Measurements from ENCODE around the gene SHMT1.
"Not testable (repeated sequence)": the region's sequence is repeated elsewhere in the genome, so short reads cannot be mapped to it uniquely, and the experiment has no call there.

The SHMT1 gene

DNA sequence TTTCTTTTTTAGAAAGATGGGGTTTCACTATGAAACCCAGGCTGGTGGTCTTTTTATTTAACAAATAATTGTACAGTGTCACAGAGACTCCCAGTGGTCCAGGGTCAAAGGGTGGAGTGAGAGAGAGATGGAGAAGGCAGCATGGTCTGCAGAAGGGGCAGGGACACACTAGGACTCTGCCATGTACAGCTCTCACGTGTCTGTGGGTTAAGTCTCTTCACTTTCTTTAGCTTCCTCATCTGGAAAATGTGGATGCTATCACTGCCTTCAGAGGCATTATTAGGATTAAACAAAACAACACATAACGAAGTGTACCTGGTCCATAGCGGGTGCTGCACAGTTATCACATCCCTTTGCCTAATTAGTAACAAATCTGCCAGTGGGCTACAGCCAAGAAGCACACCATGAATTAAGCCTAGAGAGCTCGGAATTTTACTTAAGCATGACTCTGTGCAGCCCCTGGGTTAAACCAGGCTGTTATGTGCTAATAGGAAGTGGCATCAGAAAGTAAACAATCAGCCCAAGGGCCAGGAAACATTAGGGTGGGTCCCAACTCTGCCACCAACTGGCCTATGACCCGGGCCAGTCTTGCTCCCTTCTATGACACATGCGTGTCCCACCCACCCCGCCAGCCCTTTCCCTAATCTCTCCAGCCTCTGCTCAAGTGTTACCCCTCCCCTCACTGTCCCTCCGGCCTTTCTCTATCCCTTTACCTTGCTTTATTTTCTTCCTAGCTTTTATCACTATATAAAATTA is 62.4 kb downstream of the SHMT1 start:
- no peak for DNase-seq (ENCODE audit: low spot score)
- in situ Hi-C loops (cut with MboI; ENCODE audit: low sequenced_read_pairs, unreplicated experiment) = no loop called here
- TF ChIP-seq, protein P1, sequence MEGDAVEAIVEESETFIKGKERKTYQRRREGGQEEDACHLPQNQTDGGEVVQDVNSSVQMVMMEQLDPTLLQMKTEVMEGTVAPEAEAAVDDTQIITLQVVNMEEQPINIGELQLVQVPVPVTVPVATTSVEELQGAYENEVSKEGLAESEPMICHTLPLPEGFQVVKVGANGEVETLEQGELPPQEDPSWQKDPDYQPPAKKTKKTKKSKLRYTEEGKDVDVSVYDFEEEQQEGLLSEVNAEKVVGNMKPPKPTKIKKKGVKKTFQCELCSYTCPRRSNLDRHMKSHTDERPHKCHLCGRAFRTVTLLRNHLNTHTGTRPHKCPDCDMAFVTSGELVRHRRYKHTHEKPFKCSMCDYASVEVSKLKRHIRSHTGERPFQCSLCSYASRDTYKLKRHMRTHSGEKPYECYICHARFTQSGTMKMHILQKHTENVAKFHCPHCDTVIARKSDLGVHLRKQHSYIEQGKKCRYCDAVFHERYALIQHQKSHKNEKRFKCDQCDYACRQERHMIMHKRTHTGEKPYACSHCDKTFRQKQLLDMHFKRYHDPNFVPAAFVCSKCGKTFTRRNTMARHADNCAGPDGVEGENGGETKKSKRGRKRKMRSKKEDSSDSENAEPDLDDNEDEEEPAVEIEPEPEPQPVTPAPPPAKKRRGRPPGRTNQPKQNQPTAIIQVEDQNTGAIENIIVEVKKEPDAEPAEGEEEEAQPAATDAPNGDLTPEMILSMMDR (IDR thresholded peaks at IDR 0.05; ENCODE audit: borderline replicate concordance, control extremely low read depth, extremely low read depth, insufficient read depth, missing control alignments) = no peak

DNA sequence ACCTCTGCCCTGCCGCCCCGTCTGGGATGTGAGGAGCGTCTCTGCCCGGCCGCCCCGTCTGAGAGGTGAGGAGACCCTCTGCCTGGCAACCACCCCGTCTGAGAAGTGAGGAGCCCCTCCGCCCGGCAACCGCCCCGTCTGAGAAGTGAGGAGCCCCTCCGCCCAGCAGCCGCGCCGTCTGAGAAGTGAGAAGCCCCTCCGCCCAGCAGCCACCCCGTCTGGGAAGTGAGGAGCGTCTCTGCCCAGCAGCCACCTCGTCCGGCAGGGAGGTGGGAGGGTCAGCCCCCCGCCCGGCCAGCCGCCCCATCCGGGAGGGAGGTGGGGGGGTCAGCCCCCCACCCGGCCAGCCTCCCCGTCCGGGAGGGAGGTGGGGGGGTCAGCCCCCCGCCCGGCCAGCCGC is 65.3 kb downstream of the SHMT1 start:
- in situ Hi-C loops (cut with MboI; ENCODE audit: low sequenced_read_pairs, unreplicated experiment); DNase-seq (ENCODE audit: low spot score): not testable (repeated sequence)

DNA sequence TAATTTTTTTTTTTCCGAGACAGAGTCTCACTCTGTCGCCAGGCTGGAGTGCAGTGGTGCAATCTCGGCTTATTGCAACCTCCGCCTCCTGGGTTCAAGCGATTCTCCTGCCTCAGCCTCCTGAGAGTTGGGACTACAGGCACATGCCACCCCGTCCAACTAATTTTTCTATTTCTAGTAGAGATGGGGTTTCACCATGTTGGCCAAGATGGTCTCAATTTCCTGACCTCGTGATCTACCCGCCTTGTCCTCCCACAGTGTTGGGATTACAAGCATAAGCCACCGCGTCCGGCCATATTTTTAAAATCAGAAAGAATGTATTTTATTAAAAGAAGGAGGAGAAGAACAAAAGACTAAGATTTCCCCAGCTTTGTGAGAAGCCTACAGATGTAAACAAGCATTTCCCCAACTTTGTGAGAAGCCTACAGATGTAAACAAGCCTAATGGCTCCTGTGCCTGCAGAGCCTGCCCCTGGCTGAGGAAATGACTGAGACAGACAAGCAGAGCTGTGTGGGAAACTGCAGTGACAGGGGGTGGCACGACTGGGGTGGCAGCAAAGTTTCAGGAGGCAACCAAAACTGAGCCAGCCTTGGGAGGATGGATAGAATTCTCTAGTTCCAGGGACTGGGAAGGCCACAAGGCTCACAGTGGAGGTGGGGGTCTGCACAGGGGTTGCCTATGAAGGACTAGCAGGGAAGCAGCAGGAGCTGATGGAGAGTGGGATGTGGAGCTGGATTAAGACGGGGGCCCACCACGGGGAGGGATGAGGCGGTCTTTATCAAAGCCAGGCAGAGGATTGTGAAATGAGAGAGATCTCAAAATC is 71.4 kb downstream of the SHMT1 start:
- TF ChIP-seq, protein P1 (IDR thresholded peaks at IDR 0.05; ENCODE audit: borderline replicate concordance, control extremely low read depth, extremely low read depth, insufficient read depth, missing control alignments) = no peak

DNA sequence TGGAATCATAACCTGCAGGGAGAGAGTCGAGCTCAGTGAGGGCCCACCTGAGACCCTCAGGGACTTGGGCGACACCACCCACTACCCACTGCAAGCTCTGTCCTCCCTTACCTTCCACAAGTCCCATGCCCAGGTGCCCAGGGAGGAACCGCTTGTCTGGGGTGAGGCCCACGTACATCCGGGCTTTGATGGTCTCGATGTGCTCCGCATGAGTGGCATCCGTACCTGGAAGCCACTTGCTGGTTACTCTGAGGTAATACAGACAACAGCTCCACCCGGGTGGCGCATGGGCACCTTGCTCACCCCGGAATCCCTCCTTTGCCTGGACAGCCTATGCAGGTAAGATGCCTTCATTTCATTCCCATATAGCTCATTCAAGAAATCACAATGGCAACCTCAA is 78.1 kb downstream of the SHMT1 start:
- DNase-seq (ENCODE audit: low spot score) = no peak
- in situ Hi-C loops (cut with MboI; ENCODE audit: low sequenced_read_pairs, unreplicated experiment) = no loop called here
- TF ChIP-seq, protein P1 (IDR thresholded peaks at IDR 0.05; ENCODE audit: borderline replicate concordance, control extremely low read depth, extremely low read depth, insufficient read depth, missing control alignments) = no peak

More for the DNA sequence above, 71.4 kb downstream of the SHMT1 start:
- in situ Hi-C loops (cut with MboI; ENCODE audit: low sequenced_read_pairs, unreplicated experiment) = no loop called here
- DNase-seq (ENCODE audit: low spot score) = no peak

DNA sequence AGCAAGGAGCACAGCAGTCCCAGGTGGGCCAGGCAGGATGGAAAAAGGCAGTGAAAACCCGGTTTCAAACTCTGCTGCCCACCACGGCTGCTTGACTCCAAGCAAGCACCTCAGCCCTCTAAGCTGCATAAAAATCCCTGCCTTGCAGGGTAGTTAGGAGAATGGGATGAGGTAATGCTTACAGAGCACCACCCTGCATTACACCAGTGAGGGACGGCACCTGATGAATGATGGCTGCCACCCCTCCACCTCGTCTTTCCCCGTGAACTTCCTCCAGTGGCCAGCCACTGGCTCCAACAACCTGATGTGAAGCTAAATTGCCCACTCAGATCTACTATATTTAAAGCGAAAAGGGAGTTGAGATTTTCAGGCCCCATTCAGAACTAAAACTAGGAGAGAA is 81.6 kb downstream of the SHMT1 start:
- in situ Hi-C loops (cut with MboI; ENCODE audit: low sequenced_read_pairs, unreplicated experiment) = no loop called here
- TF ChIP-seq, protein P1 (IDR thresholded peaks at IDR 0.05; ENCODE audit: borderline replicate concordance, control extremely low read depth, extremely low read depth, insufficient read depth, missing control alignments) = no peak
- no peak for DNase-seq (ENCODE audit: low spot score)

DNA sequence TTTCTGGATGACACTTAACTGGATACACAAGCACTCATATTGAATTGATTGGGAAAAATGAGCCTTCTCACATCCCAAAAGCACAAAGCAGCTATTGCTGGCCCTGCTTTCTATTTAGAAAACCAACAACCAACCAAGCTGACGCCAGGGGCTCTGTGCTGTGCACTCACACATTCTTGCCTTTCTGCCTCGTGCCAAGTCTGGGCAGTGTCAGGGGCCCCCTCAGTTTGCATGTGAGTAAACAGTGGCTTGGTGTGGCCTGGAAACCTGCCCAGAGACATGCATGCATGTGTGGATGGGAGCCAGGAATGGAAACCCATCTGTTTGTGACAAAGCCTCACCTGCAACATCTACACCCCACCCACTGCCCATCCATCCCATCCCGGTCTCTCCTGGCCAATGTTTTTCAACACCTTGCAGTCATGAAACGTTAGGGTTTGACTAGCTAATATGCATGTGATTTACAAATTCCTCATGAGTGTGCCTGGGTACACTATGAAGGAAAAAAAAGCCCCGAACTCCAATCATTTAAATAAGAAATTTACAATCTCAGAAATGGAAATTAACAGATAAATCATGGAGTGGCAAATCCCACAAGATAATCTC is 82.5 kb downstream of the SHMT1 start:
- DNase-seq (ENCODE audit: low spot score) = no peak
- in situ Hi-C loops (cut with MboI; ENCODE audit: low sequenced_read_pairs, unreplicated experiment) = no loop called here
- TF ChIP-seq, protein P1 (IDR thresholded peaks at IDR 0.05; ENCODE audit: borderline replicate concordance, control extremely low read depth, extremely low read depth, insufficient read depth, missing control alignments) = no peak

All from GM13976 (cell line).